ENCODE results near the gene VTCN1. TPM values are rescaled to one million over a fixed set of nuclear protein-coding genes. Genes with fewer than 3 reads are reported as not detected.

VTCN1 gene
- total and polyA plus RNA-seq, 2 donors (not counting 3 experiments of a cell fraction or from before 2014, with no cell fraction given): not detected

DNA sequence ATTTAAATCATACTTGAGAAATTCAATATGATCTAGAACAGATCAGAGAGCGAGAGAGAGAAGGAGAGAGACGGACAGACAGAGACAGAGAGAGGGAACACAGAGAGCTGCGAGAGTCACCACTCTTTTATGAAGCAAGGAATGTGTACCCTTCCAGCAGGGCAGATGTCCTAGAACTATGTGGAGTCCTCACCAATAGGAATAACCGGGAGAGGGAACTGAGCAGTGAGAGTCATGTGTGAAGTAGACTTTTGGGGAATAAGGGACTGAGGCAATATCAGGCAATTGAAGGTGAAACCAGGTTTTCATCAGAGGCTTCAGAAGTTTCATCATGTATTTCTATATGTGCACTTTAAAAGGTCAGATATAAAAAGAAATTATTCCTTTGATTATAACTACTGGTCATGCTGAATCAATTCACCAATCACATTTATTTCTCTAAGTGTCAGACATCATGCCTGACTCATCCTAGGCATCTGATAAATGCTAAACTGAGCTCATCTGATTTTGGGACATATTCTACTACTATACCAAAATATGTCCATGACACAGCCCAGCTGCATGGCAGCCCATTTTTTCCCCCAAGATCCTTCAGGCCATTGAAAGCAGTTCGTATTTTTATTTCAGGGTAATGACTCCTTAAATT is 22.4 kb downstream of the VTCN1 start:
- H3K4me3 ChIP-seq (replicated peaks in 1 of 3; ENCODE audit: insufficient read depth in 1 of 3, low read depth in 1 of 3, low read length in 3 of 3): no peak overlapping the region
- H3K9me3 ChIP-seq (replicated peaks; ENCODE audit: control insufficient read depth, insufficient read depth, low read length): no peaks in the 10 kb centered on the region
- no peak for DNase-seq (ENCODE audit: low read depth, low spot score)
- no peak for FAIRE-seq
- intact Hi-C loops (cut with micrococcal nuclease): no loop called here
- dilution Hi-C loops (cut with MboI; ENCODE audit: extremely low pct_ligation_motif_present, low sequenced_read_pairs): no loop called here
- CTCF ChIA-PET: interaction anchor here (1.6 kb wide), 1 partner anchor 15 kb away, joined by 3 read pairs; no protein-coding TSS in a partner anchor
- no peaks in the 10 kb centered on the region for H3K36me3 ChIP-seq (ENCODE audit: control insufficient read depth in 2 of 2, extremely low read depth in 1 of 2, insufficient read depth in 2 of 2, low read length in 2 of 2)
- H3K4me1 ChIP-seq (ENCODE audit: control insufficient read depth, extremely low read depth, insufficient read depth, low read length): no peaks in the 10 kb centered on the region
- H3K4me2 ChIP-seq (ENCODE audit: insufficient read depth, low read length): no peak overlapping the region
- peaks cover 2 to 9% of the 10 kb centered on the region in 2 experiments for H3K27me3 ChIP-seq (ENCODE audit: control insufficient read depth in 2 of 2, insufficient read depth in 2 of 2, low read length in 2 of 2)
- H3K79me2 ChIP-seq (ENCODE audit: control insufficient read depth, insufficient read depth, low read length): no peaks in the 10 kb centered on the region
- H3K27ac ChIP-seq (ENCODE audit: insufficient read depth, low read depth, low read length): no peak overlapping the region
- no peaks in the 10 kb centered on the region for H4K20me1 ChIP-seq (replicated peaks; ENCODE audit: control insufficient read depth, extremely low read depth, insufficient read depth, low read length)
- H3K9me1 ChIP-seq (replicated peaks; ENCODE audit: control insufficient read depth, extremely low read depth, insufficient read depth, low read length): no peaks in the 10 kb centered on the region
- TF ChIP-seq, protein P1, sequence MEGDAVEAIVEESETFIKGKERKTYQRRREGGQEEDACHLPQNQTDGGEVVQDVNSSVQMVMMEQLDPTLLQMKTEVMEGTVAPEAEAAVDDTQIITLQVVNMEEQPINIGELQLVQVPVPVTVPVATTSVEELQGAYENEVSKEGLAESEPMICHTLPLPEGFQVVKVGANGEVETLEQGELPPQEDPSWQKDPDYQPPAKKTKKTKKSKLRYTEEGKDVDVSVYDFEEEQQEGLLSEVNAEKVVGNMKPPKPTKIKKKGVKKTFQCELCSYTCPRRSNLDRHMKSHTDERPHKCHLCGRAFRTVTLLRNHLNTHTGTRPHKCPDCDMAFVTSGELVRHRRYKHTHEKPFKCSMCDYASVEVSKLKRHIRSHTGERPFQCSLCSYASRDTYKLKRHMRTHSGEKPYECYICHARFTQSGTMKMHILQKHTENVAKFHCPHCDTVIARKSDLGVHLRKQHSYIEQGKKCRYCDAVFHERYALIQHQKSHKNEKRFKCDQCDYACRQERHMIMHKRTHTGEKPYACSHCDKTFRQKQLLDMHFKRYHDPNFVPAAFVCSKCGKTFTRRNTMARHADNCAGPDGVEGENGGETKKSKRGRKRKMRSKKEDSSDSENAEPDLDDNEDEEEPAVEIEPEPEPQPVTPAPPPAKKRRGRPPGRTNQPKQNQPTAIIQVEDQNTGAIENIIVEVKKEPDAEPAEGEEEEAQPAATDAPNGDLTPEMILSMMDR (IDR thresholded peaks at IDR 0.05; ENCODE audit: extremely low read depth in 1 of 2, insufficient read depth in 1 of 2, low read depth in 1 of 2, low read length in 2 of 2): no peak
- TF ChIP-seq, protein P2, sequence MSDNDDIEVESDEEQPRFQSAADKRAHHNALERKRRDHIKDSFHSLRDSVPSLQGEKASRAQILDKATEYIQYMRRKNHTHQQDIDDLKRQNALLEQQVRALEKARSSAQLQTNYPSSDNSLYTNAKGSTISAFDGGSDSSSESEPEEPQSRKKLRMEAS (IDR thresholded peaks at IDR 0.05; ENCODE audit: insufficient read depth, insufficient read length): no peak
- TF ChIP-seq JUN (IDR thresholded peaks at IDR 0.05; ENCODE audit: borderline replicate concordance, insufficient read depth, insufficient read length, low read depth): no peak
- no peak for TF ChIP-seq POLR2A (IDR thresholded peaks at IDR 0.05; ENCODE audit: low read depth, low read length)
- TF ChIP-seq FOS (IDR thresholded peaks at IDR 0.05; ENCODE audit: borderline replicate concordance, insufficient read depth, low read length): no peak
- POLR2A ChIA-PET: no interaction called here
- no TSS peak for BruUV-seq (replicated peaks)
- no peak overlapping the region for H2AFZ ChIP-seq (ENCODE audit: low read depth, low read length)
- H3K9ac ChIP-seq (replicated peaks; ENCODE audit: extremely low read depth, insufficient read depth, low read length): no peak overlapping the region

DNA sequence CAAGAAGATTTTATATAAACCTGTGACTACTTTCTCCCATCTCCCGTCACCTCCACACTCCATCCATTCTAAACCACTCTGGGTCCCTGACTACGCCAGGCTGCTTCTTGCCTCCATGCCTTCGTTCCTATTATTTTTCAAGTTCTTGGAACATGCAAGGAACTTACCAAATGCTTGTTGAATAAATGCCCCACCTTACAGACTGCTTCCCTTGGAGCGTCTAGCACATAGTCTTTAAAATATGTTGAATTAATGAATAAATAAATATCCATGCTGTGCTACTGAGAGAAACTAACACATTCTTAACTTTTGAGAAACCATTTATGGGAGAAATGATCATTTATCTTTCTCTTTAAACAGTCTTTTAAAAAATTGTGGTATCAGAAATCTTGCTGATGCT is 27.6 kb downstream of the VTCN1 start:
- dilution Hi-C loops (cut with MboI; ENCODE audit: extremely low pct_ligation_motif_present, low sequenced_read_pairs) (no loop called here), intact Hi-C loops (cut with micrococcal nuclease) (no loop called here)
- DNase-seq (ENCODE audit: low read depth, low spot score) (no peak), FAIRE-seq (no peak)
- Histone ChIP-seq H3K4me3 (replicated peaks in 1 of 3; ENCODE audit: insufficient read depth in 1 of 3, low read depth in 1 of 3, low read length in 3 of 3) (no peak overlapping the region), H3K4me1 (ENCODE audit: control insufficient read depth, extremely low read depth, insufficient read depth, low read length) (no peaks in the 10 kb centered on the region), H3K27me3 (ENCODE audit: control insufficient read depth in 2 of 2, insufficient read depth in 2 of 2, low read length in 2 of 2) (peaks cover 4% of the 10 kb centered on the region in 2 experiments), H2AFZ (ENCODE audit: low read depth, low read length) (no peak overlapping the region), H3K27ac (ENCODE audit: insufficient read depth, low read depth, low read length) (no peak overlapping the region), H3K36me3 (ENCODE audit: control insufficient read depth in 2 of 2, extremely low read depth in 1 of 2, insufficient read depth in 2 of 2, low read length in 2 of 2) (no peaks in the 10 kb centered on the region), H4K20me1 (replicated peaks; ENCODE audit: control insufficient read depth, extremely low read depth, insufficient read depth, low read length) (no peaks in the 10 kb centered on the region), H3K9ac (replicated peaks; ENCODE audit: extremely low read depth, insufficient read depth, low read length) (no peak overlapping the region), H3K4me2 (ENCODE audit: insufficient read depth, low read length) (no peak overlapping the region), H3K9me1 (replicated peaks; ENCODE audit: control insufficient read depth, extremely low read depth, insufficient read depth, low read length) (no peaks in the 10 kb centered on the region), H3K9me3 (replicated peaks; ENCODE audit: control insufficient read depth, insufficient read depth, low read length) (no peaks in the 10 kb centered on the region), H3K79me2 (ENCODE audit: control insufficient read depth, insufficient read depth, low read length) (no peaks in the 10 kb centered on the region)
- CTCF ChIA-PET: no interaction called here
- TF ChIP-seq FOS (IDR thresholded peaks at IDR 0.05; ENCODE audit: borderline replicate concordance, insufficient read depth, low read length) (no peak), JUN (IDR thresholded peaks at IDR 0.05; ENCODE audit: borderline replicate concordance, insufficient read depth, insufficient read length, low read depth) (no peak), EZH2 (IDR thresholded peaks at IDR 0.05; ENCODE audit: borderline replicate concordance, low read depth, low read length, severe bottlenecking) (no peak), POLR2A (IDR thresholded peaks at IDR 0.05; ENCODE audit: low read depth, low read length) (no peak), GATA2 (IDR thresholded peaks at IDR 0.05; ENCODE audit: insufficient read depth, insufficient read length, low read depth, low read length) (no peak), POLR2AphosphoS5 (IDR thresholded peaks at IDR 0.05; ENCODE audit: insufficient read depth, low read depth, low read length) (no peak), MYC (IDR thresholded peaks at IDR 0.05; ENCODE audit: low read depth, low read length) (no peak)
- TF ChIP-seq, protein P2 (IDR thresholded peaks at IDR 0.05; ENCODE audit: insufficient read depth, insufficient read length): no peak
- TF ChIP-seq, protein P1 (IDR thresholded peaks at IDR 0.05; ENCODE audit: extremely low read depth in 1 of 2, insufficient read depth in 1 of 2, low read depth in 1 of 2, low read length in 2 of 2): no peak
- BruUV-seq (replicated peaks): no TSS peak
- POLR2A ChIA-PET: no interaction called here
